IPS-18c (cell line): Measurements from ENCODE around the gene PTK7.
A peak's percentile ranks its signal among the peaks of the same experiment; 100 is the strongest.

ENCODE experiments used
- H3K4me3 ChIP-seq: 2 replicates; pipeline ENCODE4 v1.7.0; 2013; ENCODE audit warnings: low read depth, mild to moderate bottlenecking, low read length, moderate library complexity; ENCODE audit not compliant: insufficient read depth
- H3K9me3 ChIP-seq: one replicate; pipeline ENCODE4 v1.6.1; 2013; ENCODE audit warnings: mild to moderate bottlenecking, low read length, moderate library complexity; ENCODE audit not compliant: control insufficient read depth, insufficient read depth

The PTK7 gene

DNA sequence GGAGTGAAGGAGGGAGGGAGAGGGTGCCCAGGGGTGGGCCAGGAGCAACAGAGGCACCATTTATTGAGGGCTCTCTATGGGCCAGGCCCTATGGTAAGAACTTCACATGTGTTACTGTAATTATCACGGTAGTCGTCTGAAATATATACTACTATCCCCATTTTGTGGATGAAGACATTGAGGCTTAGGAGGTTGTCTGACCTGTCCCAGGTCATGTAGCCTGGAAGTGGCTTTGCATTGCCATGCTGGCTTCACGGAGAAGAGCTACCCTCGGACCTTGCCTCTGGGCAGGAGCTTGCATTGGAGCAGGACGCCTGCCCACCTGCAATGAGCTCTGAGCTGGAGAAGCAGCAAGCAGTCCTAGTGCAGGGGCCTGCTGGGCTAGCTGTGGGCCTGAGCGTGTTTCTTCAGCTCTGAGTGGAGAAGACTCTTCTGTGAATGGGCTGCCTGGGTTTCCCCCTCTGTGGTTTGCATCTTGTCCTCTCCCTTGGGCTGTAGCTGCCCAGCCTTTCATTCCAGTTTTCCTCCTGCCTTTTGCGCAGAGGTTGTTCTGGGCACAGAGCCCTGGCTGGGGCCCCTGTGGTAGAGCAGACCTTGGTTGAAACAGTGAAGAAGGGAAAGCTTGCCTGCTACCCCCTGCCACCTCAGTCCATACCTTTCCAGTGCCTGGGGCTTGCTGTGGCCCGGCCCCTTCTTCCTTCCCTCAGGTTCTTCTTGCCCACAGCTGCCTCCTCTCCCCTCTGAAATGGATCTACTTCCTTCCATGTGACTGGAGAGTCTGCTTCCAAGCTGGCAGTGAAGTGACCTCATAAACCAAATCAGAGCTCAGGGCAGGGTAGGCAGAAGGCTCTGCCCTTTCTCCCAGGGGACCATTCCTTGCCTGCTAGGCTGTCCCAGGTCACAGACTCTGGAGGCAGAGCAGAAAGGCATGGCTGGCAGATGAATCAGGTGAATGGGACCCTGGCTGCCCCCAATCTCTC is 70.9 kb downstream of the PTK7 start:
- Histone ChIP-seq H3K9me3 (peaks cover 2% of the 10 kb centered on the region), H3K4me3 (no peak overlapping the region)

DNA sequence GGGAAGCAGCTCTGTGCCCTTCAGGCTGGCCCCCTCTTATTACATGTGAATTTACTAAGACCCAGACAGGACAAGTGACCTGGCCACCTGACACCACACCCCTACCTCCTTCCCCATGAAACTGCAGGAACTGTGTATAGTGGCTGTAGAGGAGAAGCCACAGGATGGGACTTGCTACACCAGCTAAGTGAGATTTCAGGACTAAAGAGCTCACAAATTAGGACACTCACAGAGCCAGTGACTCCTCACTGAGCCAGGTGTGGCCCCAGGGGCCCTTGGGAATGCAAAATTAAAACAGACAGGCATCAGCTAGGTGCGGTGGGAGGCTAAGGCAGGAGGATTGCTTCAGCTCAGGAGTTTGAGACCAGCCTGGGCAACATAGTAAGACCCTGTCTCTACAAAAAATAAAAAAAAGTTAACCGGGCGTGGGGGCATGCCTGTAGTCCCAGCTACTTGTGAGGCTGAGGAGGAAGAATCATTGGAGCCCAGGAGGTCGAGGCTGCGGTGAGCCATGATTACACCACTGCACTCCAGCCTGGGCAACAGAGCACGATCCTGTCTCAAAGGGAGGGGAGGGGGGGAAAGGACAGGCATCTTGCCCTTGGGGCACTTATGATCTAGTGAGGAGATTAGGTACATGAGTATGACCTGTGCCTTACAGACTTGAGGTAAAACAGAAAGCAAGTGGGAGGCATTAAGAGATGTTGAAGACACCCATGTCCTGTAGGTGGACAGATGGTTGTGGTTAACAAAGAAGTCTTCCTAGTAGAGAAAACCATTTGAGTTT is 71.8 kb downstream of the PTK7 start:
- H3K4me3 ChIP-seq, result no peak overlapping the region
- H3K9me3 ChIP-seq, result peaks cover 2% of the 10 kb centered on the region

DNA sequence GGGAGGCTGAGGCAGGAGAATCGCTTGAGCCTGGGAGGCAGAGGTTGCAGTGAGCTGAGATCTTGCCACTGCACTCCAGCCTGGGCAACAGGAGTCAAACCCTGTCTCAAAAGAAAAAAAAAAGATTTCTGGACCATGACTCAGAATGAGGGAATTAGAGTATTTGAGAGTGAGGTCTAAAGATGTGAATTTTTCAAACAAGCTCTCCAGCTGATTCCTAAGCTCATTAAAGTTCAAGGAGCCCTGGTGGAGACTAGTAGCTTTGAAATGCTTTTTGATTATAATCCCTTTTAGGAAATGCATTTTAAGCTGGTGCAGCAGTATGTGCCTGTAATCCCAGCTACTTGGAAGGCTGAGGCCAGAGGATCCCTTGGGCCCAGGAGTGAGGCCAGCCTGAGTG is 73.2 kb downstream of the PTK7 start:
- Histone ChIP-seq H3K4me3 (no peak overlapping the region), H3K9me3 (peaks cover 2% of the 10 kb centered on the region)

DNA sequence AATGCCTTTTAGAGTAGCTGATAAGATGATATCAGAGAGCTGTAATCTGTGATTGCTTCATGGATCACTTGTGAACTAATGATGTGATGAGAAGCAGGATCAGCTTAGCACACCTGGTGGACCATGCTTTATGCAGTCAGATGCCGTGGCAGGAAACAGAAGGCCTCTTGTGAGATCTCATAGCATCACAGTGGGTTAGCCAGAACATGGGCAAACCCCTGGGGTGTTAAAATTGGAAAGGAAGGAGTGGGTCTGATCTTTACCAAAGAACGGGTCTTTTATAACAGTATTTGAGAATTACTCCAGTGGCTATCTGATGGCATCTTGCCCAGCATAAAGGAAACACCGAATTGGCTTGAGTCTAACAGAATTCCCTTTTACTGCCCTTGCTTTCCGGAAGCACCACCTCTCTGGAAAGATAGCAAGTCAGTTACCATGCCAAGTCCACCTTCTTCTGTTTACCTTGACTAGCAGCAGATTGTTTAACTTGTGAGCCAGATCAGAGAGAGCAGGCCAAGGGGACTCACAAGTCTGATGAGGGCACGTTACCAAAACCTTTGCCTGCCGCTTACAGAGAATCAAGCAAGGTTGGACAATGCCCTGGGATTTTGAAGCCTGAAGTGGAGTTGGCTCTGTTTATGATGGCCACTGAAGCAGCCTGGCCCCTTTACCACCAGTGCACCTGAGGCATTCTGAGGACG is 74.1 kb downstream of the PTK7 start:
- no peaks in the 10 kb centered on the region for H3K9me3 ChIP-seq
- no peak overlapping the region for H3K4me3 ChIP-seq

DNA sequence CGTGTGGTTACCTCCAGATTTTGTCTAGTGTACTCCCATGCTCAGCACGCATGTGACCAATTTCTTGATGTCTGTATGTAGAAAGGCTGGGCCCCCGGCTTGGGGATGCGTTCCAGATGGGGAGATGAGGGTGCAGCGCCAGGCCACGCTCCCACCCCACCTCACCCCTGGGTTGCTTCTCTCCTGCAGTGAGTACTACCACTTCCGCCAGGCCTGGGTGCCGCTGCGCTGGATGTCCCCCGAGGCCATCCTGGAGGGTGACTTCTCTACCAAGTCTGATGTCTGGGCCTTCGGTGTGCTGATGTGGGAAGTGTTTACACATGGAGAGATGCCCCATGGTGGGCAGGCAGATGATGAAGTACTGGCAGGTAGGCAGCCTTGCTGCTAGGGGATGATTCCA is 83.5 kb downstream of the PTK7 start:
- Histone ChIP-seq H3K4me3 (no peak overlapping the region), H3K9me3 (no peaks in the 10 kb centered on the region)

DNA sequence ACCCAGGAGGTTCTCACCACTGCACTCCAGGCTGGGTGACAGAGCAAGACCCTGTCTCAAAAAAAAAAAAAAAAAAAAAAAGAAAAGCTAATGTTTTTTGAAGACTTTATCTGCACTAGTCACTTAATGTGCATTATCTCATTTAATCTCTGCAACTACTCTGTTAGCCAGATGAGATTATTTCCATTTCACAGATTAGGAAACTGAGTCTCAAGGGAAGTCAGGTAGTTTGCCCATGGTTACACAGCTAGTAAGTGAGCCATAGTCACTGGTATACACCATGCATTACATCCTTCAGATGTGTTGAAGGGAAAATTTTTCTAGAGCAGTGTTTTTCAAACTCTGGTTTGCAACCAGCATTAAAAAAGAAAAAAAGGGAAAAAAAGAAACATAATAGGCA is 87.8 kb downstream of the PTK7 start:
- Histone ChIP-seq H3K9me3 (no peaks in the 10 kb centered on the region), H3K4me3 (no peak overlapping the region)

DNA sequence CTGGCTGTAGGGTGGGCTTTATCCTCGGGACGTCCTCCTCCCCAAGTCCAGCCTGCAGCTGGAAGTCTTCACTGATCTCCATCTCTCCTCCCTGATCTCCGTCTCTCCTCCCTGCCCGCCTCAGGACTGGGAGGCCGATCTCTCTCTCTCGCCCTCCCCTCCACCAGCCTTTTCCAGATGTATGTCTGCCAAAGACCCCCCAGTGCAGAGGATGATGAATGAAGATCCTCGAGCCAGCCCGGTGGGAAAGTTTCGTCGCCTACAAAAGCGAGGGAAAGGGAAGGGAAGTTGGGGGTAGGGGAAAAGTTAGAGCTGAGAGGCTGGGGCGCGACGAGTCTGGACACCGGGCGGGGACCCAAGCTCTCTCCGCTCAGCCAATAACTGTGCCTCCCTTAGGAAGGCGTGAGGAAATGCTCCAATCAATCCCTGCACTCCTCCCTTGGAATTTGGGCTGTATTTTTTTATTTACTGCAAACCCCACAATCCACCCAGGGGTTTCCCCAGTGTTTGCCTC is 94.4 kb downstream of the PTK7 start:
- H3K4me3 ChIP-seq, result peak overlapping the region; percentile 55
- no peaks in the 10 kb centered on the region for H3K9me3 ChIP-seq

DNA sequence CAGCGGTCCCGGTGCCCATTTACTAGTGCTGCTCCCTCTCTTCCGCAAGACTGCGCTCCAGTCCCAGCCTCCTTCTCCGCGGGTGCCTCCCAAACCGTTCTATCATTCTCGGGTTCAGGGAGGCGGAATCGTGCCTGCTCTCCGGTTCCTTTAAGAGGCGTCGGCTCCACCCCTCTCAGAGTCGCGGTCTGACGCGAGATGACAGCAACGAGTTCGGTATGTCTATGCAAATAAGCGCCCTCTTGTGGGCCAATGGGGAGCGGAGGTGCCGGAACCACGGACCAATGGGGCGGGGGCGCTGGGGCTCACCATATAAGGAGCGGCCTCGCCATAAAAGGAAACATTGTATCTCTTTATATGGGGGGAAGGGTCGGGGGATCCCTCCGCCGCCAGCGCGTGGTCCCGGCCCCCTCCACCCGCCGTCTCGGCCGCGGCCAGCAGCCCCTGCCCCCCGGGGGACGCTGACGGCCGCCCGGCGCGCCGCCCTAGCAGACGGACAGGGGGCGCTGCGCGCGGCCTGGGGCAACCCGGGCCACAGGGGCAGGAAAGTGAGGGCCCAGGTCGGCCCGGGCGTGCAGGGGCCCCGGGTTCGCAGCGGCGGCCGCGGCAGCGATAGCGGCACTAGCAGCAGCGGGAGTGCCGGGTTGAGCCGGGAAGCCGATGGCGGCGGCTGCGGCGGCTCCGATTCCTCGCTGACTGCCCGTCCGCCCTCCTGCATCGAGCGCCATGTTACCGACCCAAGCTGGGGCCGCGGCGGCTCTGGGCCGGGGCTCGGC is 95.0 kb downstream of the PTK7 start, which contains the start of gene SRF:
TSS of gene SRF (plus strand) at position 339 of the 776 bp plus-strand sequence. CDS start at position 727, 388 bp downstream.
- no peaks in the 10 kb centered on the region for H3K9me3 ChIP-seq
- peak within 1 kb of the TSS; percentile 89 for H3K4me3 ChIP-seq

DNA sequence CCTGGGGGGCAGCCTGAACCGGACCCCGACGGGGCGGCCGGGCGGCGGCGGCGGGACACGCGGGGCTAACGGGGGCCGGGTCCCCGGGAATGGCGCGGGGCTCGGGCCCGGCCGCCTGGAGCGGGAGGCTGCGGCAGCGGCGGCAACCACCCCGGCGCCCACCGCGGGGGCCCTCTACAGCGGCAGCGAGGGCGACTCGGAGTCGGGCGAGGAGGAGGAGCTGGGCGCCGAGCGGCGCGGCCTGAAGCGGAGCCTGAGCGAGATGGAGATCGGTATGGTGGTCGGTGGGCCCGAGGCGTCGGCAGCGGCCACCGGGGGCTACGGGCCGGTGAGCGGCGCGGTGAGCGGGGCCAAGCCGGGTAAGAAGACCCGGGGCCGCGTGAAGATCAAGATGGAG is 95.6 kb downstream of the PTK7 start:
- H3K9me3 ChIP-seq, result no peaks in the 10 kb centered on the region
- H3K4me3 ChIP-seq, result peak overlapping the region; percentile 89

DNA sequence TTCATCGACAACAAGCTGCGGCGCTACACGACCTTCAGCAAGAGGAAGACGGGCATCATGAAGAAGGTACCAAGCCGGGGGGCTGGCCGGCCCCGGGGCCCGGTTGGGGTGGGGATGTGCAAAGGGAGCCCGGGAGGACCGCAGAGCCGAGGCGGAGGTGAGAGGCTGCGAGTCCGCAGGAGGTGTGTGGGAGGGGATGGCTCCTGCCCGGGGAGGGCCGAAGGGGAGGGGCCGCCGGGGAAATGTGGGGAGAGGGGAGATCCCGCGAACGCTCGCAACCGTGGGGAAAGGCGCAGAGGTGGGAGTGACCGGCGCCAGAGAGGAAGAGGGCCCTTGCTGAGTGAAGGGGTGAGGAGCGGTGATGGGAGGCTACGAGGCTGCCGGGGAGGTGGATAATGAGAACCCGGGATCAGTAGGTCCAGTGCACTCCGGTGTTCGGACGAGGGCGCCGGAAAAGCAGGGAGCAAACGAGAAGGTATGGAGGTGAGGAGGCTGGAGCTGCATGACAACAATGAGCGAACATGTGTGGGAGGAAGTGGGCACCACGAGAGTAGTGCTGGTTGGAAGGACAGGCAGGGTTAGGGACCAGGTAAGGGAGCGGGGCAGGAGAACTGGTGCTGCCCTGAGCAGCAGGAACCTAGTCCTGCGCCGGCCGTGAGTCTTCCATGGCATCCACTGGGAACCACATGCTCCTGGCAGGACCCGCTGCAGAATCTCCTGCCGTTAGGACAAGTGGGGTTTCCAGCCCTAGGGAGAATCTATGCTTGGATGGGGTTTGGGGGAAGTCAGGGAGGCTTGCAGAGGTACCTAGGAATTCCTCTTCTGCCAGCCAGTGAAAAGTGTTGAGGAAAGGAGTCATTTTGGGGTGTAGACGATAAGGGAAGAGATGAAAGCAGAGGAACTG is 96.2 kb downstream of the PTK7 start:
- Histone ChIP-seq H3K9me3 (no peaks in the 10 kb centered on the region), H3K4me3 (peak overlapping the region; percentile 89)

DNA sequence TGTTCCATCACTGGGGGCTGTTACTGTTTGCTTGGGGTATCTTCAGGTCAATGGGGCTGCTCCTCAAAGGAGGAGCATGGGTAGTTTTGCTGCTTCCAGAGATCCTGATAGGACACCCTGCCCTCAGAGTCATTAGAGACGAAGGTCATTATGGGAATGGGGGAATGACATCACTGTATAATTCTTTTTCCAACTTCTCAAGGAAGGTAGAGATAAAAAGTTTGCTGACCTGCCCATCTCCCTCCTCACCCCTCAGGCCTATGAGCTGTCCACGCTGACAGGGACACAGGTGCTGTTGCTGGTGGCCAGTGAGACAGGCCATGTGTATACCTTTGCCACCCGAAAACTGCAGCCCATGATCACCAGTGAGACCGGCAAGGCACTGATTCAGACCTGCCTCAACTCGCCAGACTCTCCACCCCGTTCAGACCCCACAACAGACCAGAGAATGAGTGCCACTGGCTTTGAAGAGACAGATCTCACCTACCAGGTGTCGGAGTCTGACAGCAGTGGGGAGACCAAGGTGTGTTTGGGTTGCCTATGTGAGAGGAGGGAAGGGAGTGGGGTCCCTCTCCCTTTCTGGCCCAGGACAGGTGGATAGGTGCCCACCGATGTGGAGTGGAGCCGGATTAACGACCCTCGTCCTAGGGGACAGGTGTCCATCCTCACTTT is 97.6 kb downstream of the PTK7 start:
- no peaks in the 10 kb centered on the region for H3K9me3 ChIP-seq
- H3K4me3 ChIP-seq, result peak overlapping the region; percentile 89

DNA sequence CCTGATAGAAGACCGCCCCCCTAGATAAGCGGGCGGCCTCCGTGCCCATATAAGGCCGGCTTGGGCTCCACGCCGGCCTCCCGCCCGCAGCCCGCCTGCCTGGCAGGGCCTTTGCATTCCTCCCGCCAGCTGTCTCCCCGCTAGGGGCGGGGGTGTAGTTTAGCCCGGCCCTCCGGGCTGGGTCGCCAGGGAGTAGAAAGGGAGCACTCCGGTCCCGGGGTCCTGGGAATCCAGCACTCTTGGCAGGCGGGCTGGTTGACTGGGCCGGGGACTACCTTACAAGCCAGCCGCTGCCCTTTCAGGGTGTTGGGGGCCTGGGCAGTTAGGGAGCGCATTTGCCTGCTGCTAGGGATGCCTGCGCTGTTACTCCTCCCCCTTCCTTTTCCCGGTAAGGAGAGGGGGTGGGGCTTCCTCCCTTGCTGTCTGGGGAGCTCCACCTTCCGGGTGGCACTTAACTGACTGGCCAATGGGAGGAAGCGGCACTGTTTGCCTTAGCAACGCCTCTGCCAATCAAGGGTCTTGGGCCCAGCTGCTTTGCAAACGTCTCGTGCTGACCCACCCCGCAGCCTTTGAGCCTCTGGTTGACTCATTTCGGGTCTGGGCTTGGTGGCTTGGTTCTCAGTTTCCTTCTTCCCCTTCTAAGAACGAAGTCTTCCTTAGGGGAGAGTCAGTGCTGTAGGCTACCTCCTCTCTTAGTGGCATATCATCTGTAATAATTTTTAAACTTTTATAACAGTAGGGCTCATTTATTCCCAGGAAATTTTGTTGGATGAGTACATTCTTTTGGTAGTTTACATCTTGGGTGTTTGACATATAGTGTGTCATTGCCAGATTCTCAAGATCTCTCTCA is 98.4 kb downstream of the PTK7 start:
- H3K4me3 ChIP-seq, result peak overlapping the region; percentile 45
- no peaks in the 10 kb centered on the region for H3K9me3 ChIP-seq

DNA sequence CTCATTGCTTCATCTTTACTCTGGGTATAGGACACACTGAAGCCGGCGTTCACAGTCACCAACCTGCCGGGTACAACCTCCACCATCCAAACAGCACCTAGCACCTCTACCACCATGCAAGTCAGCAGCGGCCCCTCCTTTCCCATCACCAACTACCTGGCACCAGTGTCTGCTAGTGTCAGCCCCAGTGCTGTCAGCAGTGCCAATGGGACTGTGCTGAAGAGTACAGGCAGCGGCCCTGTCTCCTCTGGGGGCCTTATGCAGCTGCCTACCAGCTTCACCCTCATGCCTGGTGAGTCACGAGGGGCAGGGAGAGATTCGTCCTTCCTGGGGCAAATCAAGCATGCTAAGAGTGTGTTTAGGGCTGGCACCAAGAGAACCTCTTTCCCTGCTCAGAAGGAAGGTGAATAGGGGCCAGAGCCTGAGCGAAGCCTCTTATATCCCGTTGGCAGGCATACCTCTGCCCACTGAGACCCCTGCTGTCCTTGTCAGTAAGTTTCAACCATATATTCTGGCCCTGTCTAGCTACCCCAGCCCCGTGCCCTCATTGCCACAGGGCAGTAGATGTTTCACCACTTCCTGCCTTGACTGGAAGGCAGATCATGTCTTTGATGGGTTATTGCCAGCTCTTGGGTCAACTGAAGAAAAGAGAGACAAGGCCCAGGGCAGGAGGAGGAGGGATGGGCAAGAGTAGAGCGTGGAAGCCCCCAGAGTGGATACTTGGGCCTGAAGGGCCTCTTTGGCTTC is 99.7 kb downstream of the PTK7 start:
- Histone ChIP-seq H3K4me3 (no peak overlapping the region), H3K9me3 (no peaks in the 10 kb centered on the region)

DNA sequence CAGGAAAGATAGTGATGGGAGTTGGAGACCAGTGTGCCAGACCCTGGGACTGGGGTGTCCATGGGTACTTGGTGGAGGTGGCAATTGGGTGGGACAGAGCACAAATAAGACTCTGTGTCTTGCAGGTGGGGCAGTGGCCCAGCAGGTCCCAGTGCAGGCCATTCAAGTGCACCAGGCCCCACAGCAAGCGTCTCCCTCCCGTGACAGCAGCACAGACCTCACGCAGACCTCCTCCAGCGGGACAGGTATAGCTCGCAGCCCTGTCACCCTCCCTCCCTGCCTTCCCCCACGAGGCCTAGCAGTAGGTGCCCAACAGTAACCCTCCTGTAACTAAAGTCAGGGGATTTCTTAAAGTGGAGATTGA is 100.3 kb downstream of the PTK7 start:
- no peaks in the 10 kb centered on the region for H3K9me3 ChIP-seq

More for the DNA sequence above, 100.3 kb downstream of the PTK7 start:
- no peak overlapping the region for H3K4me3 ChIP-seq
